Ishikawa (cell line): ENCODE measurements around the gene KRT26.

Source experiments
- CEBPB ChIP-seq: IDR thresholded peaks from 2 replicates; pipeline ENCODE4 v1.6.1; 2012
- CREB1 ChIP-seq: IDR thresholded peaks from 2 replicates; pipeline ENCODE4 v1.6.1; 2012; ENCODE audit warnings: low read depth
- EGR1 ChIP-seq: IDR thresholded peaks from 2 replicates; pipeline ENCODE4 v1.6.1; 2012
- EP300 ChIP-seq: IDR thresholded peaks from 2 replicates; pipeline ENCODE4 v1.6.1; 2012; ENCODE audit warnings: borderline replicate concordance
- FOXM1 ChIP-seq: IDR thresholded peaks from 2 replicates; pipeline ENCODE4 v1.6.1; 2012; ENCODE audit warnings: low read depth, borderline replicate concordance
- MAX ChIP-seq: IDR thresholded peaks from 2 replicates; pipeline ENCODE4 v1.6.1; 2012
- NFIC ChIP-seq: IDR thresholded peaks from 2 replicates; pipeline ENCODE4 v1.6.1; 2012
- RAD21 ChIP-seq: IDR thresholded peaks from 2 replicates; pipeline ENCODE4 v1.6.1; 2012; ENCODE audit warnings: low read depth
- TAF1 ChIP-seq: IDR thresholded peaks from 2 replicates; pipeline ENCODE4 v1.6.1; 2012; ENCODE audit warnings: low read depth, mild to moderate bottlenecking
- TCF12 ChIP-seq: IDR thresholded peaks from 2 replicates; pipeline ENCODE4 v1.6.1; 2012; ENCODE audit warnings: low read depth
- TEAD4 ChIP-seq: IDR thresholded peaks from 2 replicates; pipeline ENCODE4 v1.6.1; 2012
- YY1 ChIP-seq: IDR thresholded peaks from 2 replicates; pipeline ENCODE4 v1.6.1; 2012; ENCODE audit warnings: low read depth
- ZBTB7A ChIP-seq: IDR thresholded peaks from 2 replicates; pipeline ENCODE4 v1.6.1; 2012; ENCODE audit warnings: low read depth
- TF ChIP-seq, protein P1 (sequence below): IDR thresholded peaks from 2 replicates; pipeline ENCODE4 v1.6.1; 2012; ENCODE audit warnings: low read depth, mild to moderate bottlenecking
- TF ChIP-seq, protein P2 (sequence below): IDR thresholded peaks from 2 replicates; pipeline ENCODE4 v1.6.1; 2012

KRT26 gene

GRCh38 chr17:40724656-40725055 is 47.3 kb downstream of the KRT26 start:
- TF ChIP-seq FOXM1, result no peak
- TF ChIP-seq, protein P1, sequence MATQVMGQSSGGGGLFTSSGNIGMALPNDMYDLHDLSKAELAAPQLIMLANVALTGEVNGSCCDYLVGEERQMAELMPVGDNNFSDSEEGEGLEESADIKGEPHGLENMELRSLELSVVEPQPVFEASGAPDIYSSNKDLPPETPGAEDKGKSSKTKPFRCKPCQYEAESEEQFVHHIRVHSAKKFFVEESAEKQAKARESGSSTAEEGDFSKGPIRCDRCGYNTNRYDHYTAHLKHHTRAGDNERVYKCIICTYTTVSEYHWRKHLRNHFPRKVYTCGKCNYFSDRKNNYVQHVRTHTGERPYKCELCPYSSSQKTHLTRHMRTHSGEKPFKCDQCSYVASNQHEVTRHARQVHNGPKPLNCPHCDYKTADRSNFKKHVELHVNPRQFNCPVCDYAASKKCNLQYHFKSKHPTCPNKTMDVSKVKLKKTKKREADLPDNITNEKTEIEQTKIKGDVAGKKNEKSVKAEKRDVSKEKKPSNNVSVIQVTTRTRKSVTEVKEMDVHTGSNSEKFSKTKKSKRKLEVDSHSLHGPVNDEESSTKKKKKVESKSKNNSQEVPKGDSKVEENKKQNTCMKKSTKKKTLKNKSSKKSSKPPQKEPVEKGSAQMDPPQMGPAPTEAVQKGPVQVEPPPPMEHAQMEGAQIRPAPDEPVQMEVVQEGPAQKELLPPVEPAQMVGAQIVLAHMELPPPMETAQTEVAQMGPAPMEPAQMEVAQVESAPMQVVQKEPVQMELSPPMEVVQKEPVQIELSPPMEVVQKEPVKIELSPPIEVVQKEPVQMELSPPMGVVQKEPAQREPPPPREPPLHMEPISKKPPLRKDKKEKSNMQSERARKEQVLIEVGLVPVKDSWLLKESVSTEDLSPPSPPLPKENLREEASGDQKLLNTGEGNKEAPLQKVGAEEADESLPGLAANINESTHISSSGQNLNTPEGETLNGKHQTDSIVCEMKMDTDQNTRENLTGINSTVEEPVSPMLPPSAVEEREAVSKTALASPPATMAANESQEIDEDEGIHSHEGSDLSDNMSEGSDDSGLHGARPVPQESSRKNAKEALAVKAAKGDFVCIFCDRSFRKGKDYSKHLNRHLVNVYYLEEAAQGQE, result no peak
- no peak for TF ChIP-seq TCF12
- no peak for TF ChIP-seq TEAD4

GRCh38 chr17:40722241-40722640 is 49.8 kb downstream of the KRT26 start:
- TF ChIP-seq TCF12 (no peak), CREB1 (no peak), ZBTB7A (no peak), EGR1 (no peak), RAD21 (no peak), NFIC (no peak), TAF1 (no peak), CEBPB (no peak), EP300 (no peak)
- TF ChIP-seq, protein P1, result no peak
- TF ChIP-seq, protein P2, sequence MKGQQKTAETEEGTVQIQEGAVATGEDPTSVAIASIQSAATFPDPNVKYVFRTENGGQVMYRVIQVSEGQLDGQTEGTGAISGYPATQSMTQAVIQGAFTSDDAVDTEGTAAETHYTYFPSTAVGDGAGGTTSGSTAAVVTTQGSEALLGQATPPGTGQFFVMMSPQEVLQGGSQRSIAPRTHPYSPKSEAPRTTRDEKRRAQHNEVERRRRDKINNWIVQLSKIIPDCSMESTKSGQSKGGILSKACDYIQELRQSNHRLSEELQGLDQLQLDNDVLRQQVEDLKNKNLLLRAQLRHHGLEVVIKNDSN, result no peak

- no peak for TF ChIP-seq FOXM1
- TF ChIP-seq, protein P1, result no peak
- TF ChIP-seq TAF1, result no peak
- no peak for TF ChIP-seq ZBTB7A
- no peak for TF ChIP-seq RAD21
- no peak for TF ChIP-seq CREB1
- TF ChIP-seq, protein P2, result no peak
- TF ChIP-seq TCF12, result no peak
- no peak for TF ChIP-seq MAX
These were observed 51.1 kb downstream of the KRT26 start for GRCh38 chr17:40720899-40721298.

GRCh38 chr17:40718930-40719329 is 53.1 kb downstream of the KRT26 start:
- TF ChIP-seq, protein P2, result no peak
- TF ChIP-seq TCF12, result no peak
- TF ChIP-seq TEAD4, result no peak
- TF ChIP-seq EP300, result no peak
- TF ChIP-seq EGR1, result no peak
- no peak for TF ChIP-seq CEBPB
- TF ChIP-seq ZBTB7A, result no peak
- no peak for TF ChIP-seq CREB1
- TF ChIP-seq YY1, result no peak
- TF ChIP-seq FOXM1, result no peak
- no peak for TF ChIP-seq NFIC
- no peak for TF ChIP-seq TAF1
- no peak for TF ChIP-seq RAD21
- no peak for TF ChIP-seq MAX

- TF ChIP-seq ZBTB7A (no peak), NFIC (no peak), MAX (no peak), EP300 (no peak), FOXM1 (no peak), TEAD4 (no peak), RAD21 (no peak), TAF1 (no peak), CREB1 (no peak), EGR1 (no peak), YY1 (no peak)
- TF ChIP-seq, protein P2, result no peak
- TF ChIP-seq, protein P1, result no peak
These were observed 54.2 kb downstream of the KRT26 start for GRCh38 chr17:40717776-40718175.
